Measurements from ENCODE around the gene PER2.
A peak's percentile ranks its signal among the peaks of the same experiment; 100 is the strongest.

PER2 gene

GRCh38 chr2:238290715-238291549 is 2.5 kb upstream of the PER2 start:
- no peak for DNase-seq

GRCh38 chr2:238290091-238290509 is 1.7 kb upstream of the PER2 start:
- no peak for DNase-seq
- Histone ChIP-seq H3K36me3 (no peaks in the 10 kb centered on the region; the same call in 1 of the 2 replicates), H3K27me3 (no peaks in the 10 kb centered on the region), H3K4me3 (ENCODE audit: low read depth, low read length) (no peak overlapping the region), H3K9me3 (no peaks in the 10 kb centered on the region), H3K4me1 (no peaks in the 10 kb centered on the region)
- TF ChIP-seq, protein P1, sequence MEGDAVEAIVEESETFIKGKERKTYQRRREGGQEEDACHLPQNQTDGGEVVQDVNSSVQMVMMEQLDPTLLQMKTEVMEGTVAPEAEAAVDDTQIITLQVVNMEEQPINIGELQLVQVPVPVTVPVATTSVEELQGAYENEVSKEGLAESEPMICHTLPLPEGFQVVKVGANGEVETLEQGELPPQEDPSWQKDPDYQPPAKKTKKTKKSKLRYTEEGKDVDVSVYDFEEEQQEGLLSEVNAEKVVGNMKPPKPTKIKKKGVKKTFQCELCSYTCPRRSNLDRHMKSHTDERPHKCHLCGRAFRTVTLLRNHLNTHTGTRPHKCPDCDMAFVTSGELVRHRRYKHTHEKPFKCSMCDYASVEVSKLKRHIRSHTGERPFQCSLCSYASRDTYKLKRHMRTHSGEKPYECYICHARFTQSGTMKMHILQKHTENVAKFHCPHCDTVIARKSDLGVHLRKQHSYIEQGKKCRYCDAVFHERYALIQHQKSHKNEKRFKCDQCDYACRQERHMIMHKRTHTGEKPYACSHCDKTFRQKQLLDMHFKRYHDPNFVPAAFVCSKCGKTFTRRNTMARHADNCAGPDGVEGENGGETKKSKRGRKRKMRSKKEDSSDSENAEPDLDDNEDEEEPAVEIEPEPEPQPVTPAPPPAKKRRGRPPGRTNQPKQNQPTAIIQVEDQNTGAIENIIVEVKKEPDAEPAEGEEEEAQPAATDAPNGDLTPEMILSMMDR (IDR thresholded peaks at IDR 0.05; ENCODE audit: low read depth, low read length), result no peak

More at GRCh38 chr2:238290715-238291549, 2.5 kb upstream of the PER2 start:
- no peaks in the 10 kb centered on the region for H3K27me3 ChIP-seq
- no peaks in the 10 kb centered on the region; the same call in 1 of the 2 replicates for H3K36me3 ChIP-seq
- no peaks in the 10 kb centered on the region for H3K9me3 ChIP-seq
- TF ChIP-seq, protein P1 (IDR thresholded peaks at IDR 0.05; ENCODE audit: low read depth, low read length), result no peak
- H3K4me3 ChIP-seq (ENCODE audit: low read depth, low read length), result no peak overlapping the region
- no peaks in the 10 kb centered on the region for H3K4me1 ChIP-seq

DNA sequence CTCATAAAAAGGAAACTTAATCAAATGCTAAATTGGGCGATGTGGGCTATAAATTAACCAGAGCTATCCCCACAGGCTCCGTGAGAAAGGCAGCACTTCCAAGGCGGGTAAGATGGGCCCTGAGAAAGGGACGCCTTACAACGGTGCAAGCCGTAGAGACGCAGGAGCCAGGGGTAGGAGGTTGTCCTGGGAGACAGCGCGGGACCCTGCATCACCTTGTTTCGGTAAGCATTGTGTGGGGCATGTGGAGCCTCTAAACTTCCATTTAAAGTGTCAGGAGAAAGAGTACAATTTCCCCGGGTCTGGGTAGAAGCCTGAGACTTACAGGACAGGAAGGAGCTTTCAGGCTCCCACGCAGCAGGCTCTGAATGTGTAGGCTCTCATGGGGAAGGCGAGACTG is 1.2 kb upstream of the PER2 start:
- Histone ChIP-seq H3K27me3 (no peaks in the 10 kb centered on the region), H3K4me1 (no peaks in the 10 kb centered on the region), H3K9me3 (no peaks in the 10 kb centered on the region), H3K36me3 (no peaks in the 10 kb centered on the region; the same call in 1 of the 2 replicates), H3K4me3 (ENCODE audit: low read depth, low read length) (peak overlapping the region; percentile 71)
- TF ChIP-seq, protein P1 (IDR thresholded peaks at IDR 0.05; ENCODE audit: low read depth, low read length), result no peak
- DNase-seq, result no peak

DNA sequence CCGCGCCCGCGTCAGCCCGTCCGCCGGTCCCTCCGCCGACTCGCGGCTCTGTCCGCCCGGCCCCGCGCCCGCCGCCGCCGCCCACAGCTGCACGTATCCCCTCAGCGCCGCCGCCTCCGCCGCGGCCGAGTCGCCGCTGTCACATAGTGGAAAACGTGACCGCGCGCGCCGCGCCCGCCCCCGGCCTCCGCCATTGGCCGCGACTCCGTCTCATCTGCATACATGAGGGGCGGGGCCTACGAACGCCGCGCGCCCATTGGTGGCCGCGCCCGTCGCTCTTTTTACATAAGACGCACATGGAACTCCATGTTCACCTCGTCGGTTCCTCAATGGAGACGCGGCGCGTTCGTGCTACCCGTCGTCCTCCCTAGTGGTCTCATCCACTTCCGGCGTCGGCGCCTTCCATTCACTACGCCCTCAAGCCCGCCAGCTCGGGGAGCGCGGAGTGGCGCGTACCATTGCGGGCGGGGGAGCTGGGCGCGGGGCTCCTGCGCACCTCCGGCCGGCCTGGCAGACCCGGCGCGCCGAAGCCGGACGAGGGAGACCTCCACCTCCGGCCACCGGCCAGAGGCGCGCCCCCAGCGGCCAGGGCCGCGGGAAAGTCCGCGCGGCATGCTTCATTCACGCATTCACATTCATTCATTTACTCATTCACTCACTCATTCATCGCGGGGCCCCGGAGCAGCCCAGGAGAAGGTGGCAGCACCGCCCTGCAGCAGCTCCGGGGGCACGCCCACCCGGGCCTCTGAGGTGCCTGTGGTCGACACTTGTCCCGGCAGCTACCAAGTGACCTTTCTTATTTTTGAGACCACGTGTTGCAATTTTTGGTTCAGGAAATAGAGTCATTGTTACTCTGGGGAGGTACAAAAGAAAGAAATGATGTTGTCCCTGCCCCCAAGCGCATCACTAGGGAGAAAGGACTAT is 502 bp upstream of the PER2 start:
- Histone ChIP-seq H3K36me3 (no peaks in the 10 kb centered on the region; the same call in 1 of the 2 replicates), H3K27me3 (no peaks in the 10 kb centered on the region), H3K9me3 (no peaks in the 10 kb centered on the region), H3K4me3 (ENCODE audit: low read depth, low read length) (peak overlapping the region; percentile 93), H3K4me1 (no peaks in the 10 kb centered on the region)
- peak; percentile 99 for DNase-seq
- TF ChIP-seq, protein P1 (IDR thresholded peaks at IDR 0.05; ENCODE audit: low read depth, low read length), result peak; percentile 9; the same call in 1 of the 2 replicates

DNA sequence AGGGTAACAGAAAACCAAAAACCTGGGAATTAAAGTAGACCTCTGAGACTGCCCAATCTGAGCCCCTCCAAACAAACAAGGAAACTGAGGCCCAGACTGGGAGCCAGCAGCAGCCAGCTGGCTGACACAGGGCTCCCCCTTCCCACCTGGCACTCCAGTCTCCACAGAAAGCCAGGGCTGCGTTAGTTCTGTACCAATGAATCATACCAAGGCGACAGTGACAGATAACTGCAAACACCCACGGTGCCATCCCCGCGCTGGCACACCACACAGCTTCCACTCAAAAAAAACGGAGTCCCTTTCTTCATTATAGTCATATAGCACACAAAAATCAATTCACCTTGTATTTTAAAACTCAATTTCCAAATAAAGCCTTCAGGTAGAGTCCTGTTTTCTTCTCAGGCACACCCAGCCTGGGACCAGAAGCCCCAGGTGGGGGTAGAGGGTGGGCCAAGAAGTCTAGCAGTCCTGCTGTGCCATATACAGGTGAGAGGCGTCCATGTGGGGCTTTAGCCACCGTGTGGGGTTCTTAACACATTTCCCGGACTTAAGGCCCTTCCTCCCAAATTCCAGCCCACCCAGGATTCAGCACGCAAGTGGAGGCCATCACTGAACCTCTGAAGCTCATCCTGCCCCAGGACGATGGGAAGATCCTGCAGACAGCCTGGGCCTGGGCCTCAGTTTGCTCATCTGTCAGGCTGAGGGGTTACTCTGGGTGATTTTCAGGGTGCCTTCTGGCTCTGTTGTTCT is 1.2 kb downstream of the PER2 start:
- Histone ChIP-seq H3K4me3 (ENCODE audit: low read depth, low read length) (peak overlapping the region; percentile 93), H3K27me3 (no peaks in the 10 kb centered on the region), H3K4me1 (no peaks in the 10 kb centered on the region), H3K9me3 (no peaks in the 10 kb centered on the region), H3K36me3 (no peaks in the 10 kb centered on the region; the same call in 1 of the 2 replicates)
- DNase-seq, result no peak
- TF ChIP-seq, protein P1 (IDR thresholded peaks at IDR 0.05; ENCODE audit: low read depth, low read length), result no peak

Data from BE2C (cell line).